ENCODE measurements around the gene MICOS13.

MICOS13 gene

DNA sequence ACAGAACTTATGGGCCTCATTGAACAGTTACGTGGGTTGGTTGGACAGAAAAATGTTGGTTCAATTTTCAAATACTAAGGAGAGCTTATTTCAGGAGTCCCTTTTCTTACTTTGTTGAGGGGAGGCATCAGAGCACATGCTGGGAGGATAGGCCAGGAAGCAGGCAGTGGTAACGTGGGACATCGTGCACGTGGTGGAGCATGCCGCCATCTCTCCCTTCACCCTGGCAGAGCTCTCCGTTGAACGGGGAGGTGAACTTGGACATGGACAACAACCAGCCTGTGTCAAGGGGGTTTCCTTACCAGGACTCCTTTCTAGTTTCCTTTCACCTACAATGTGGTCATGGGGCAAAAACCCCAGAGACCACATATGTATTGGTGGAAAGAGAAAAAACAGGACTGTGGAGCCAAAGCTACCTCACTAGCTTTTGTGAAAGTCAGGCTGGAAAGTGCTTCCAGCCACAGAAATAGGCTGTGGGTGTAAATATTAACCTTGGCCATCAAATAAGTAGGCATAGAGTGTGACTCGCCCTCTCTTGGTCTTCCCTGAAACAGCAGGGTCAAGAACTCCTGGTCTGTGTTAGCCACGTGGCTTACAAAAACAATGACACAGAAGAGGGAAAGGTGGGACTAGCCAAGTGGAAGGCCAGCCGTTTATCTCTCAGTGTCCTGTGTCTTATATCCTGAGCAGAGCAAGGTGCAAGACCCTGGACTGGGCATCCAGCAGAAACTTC is 14.4 kb downstream of the MICOS13 start:
- DNase-seq, result no peak

DNA sequence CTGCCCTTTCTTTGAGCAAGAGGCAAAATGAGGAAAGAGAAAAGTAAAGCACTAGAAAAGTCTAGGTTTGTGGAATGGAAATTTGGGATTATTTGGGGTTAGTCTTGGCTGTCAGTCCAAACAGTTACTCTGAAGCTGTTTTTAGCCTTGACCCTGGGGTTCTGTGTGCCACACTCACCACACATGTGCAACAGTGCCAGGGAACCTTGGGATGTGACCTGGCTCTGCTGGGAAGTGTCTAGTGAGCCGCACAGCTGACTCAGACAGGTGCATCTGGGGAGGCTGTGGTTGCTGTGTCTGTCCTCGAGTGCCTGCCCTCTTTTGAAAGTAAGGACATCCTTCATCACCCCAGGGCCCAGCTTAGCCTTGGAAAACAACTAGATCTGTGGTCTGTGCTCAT is 15.8 kb downstream of the MICOS13 start:
- DNase-seq, result no peak

DNA sequence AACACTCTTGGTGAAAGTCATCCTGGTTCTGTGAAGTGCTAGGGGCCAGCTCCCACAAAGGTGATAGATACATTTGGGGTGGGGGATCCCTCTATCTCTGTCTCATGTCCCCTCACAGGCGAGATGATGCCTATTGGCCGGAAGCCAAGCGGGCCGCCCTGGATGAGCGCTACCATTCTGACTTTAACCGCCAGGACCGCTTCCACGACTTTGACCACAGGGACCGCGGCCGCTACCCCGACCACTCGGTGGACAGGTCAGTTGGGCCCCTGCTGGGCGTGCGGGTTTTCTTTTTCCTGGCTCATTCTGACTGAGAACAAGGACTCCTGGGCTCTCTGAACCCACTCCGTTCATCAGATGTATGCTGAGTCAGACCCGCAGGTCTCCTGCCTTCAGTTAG is 16.4 kb downstream of the MICOS13 start:
- DNase-seq, result no peak

DNA sequence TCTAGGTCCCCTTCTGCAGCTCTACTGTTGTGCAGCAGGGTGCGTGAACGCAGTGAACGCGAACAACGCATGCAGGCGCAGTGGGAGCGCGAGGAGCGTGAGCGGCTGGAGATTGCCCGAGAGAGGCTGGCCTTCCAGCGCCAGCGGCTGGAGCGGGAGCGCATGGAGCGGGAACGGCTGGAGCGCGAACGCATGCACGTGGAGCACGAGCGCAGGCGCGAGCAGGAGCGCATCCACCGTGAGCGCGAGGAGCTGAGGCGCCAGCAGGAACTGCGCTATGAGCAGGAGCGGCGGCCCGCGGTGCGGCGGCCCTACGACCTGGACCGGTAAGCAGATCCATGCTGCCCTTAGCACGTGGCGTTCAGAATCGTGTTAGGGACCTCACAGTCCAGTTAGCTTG is 18.8 kb downstream of the MICOS13 start:
- no peak for DNase-seq

DNA sequence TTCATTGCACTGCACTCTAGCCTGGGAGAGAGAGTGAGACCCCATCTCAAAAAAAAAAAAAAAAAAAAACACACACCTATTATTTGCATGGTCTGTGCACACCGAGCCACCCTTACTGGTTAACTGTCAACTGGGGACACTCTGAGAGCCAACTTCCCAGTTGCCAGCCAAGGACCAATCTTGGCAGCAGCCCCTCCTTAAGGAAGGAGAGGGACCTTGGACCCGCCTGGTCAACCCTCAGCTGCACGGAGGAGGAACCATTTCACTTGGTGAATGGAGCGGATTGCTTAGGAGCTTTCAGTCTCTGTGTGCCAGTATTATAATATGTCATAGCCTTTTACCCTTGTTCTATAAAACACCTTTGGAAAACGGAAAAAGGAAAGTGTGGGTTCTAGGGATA is 24.9 kb downstream of the MICOS13 start:
- no peak for DNase-seq

DNA sequence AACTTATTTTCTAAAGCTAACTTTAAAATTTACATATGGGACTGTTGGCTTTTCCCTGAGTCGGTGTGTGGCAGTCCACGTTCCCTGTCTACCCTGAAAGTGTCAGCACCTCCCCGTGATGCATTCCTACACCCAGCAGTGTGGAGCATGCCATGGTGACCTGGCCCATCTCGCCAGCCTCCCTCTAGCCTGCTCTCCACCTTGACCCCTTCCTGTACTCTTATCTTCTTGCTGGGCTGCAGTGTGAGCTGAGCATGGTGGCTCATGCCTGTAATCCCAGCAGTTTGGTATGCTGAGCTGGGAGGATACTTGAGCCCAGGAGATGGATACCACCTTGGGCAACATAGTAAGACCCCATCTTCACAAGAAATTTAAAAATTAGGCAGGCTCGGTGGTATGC is 25.4 kb downstream of the MICOS13 start:
- DNase-seq, result no peak

DNA sequence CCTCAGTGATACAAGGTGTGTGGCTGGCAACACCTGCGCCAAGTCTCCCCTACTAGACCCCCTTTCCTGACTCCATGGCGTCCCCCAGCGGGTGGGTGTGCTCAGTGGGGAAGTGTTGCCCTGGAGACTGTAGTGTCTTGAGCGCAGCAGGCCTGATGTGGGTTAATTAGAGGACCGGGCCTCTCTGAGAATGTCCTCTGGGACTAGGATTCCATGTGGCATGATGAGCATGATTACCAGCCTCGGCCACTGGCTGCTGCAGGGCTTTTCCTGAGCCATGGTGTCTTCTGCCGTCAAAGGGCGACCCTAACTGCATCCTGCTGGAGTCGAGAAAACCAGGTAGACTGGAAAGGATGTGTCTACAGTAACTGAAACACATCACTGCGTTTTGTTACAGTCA is 28.1 kb downstream of the MICOS13 start:
- no peak for DNase-seq

DNA sequence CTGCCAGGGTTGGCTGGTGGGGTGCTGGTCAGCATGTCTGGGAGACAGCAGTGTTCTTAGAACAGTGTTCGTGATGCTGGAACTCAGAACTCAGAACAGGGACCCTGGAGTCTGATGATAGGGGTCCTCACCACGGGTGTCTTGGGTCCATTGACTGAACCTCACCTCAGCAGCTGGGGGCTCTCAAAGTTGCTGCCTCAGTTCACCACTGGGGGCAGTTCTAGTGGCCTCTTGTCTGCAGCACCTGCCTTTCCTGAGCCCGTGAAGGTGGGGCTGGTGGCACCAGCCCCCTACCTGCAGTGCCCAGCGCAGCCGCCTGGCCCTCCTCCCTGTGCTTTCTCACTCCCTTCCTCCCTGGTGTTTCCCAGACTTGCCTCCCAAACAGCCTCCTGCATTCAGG is 29.0 kb downstream of the MICOS13 start:
- no peak for DNase-seq

DNA sequence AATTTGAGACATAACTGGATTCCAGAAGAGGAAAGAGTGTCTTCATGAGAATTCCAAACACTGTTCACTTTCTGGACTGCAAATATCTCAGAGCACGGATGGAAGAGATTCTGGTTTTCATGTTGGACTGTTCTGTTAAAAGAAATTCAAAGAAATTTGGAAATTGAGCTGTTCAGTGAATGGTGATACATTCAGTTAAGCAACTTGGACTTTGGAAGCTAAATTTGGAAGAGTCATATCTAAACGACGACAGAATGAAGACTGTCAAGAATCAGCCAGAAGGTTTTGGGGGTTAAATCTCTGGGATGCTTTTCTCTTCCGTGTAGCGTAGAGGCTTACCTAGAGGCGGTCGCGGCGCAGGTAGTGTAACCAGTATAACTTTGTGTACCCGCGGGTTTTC is 31.9 kb downstream of the MICOS13 start:
- DNase-seq, result no peak

DNA sequence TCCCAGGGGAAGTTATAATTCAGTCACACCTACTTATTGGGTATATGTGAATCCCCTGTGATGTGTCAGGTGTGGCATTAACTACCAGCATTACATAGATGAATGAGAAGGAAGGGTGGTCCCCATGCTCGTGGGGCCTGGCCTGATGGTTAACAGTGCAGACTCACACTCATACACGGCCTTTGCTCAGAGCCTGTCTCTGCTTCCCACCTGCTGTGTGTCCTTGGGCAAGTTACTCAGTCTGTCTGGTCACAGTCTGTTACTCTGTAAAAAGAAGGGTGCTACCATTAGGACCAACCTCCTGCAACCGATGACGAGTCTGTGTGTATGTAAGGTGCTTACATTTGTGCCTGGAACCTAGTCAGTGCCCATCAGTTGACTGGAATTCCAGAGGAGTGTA is 33.6 kb downstream of the MICOS13 start:
- no peak for DNase-seq

DNA sequence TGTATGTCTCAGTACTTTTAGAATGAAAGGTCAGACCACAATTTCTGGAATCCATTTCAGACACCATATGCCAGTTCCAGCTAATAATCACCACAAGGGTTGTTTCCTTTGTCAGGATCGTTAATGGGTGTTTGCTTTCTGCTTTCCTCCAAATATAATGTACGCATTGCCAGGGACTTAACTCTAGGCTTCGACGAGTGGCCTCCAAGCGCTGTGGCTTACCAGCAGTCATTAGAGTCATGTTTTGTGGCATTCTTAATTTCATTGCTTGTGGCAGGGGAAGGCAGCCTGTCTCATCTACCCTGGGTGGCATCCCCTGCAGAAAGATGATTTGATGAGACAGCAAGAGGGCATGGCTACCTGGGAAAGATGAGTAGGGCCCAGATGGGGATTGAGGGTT is 34.9 kb downstream of the MICOS13 start:
- DNase-seq, result peak; percentile 66 to 89

DNA sequence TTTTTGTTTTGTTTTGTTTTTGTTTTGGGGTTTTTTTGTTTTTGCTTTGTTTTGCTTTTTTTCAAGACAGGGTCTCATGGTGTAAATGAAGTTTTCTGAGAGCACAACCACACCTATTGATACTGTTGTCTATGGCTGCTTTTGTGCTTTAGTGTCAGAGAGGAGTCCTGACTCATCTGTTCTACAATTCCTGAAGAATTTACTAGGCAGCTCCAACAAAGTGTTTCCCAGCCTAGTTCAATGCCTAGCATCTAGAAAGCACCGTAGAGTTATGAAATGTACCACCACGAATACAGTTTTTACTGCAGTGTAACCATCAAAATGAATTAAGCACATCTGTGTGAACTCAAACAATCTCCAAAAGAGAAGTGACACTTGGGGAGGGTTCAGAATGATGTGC is 36.3 kb downstream of the MICOS13 start:
- no peak for DNase-seq

DNA sequence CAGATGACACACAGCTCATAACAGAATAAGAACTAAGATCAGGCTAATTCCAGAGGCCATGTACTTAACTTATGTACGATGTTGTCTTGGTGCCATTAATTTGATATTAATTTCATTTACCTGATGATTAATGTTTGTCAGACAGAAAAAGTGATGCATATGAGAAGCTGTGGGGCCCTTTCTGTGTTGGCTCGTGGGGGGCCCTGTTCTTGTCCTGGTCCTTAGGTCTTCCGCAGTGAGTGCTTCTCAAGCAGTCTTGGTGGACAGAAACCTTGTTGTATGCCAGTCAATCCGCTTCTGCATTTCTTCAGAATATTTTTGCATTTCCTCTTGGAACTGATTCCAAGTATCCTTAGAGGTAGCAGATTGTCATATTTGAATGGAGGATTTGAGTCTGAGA is 37.3 kb downstream of the MICOS13 start:
- no peak for DNase-seq

DNA sequence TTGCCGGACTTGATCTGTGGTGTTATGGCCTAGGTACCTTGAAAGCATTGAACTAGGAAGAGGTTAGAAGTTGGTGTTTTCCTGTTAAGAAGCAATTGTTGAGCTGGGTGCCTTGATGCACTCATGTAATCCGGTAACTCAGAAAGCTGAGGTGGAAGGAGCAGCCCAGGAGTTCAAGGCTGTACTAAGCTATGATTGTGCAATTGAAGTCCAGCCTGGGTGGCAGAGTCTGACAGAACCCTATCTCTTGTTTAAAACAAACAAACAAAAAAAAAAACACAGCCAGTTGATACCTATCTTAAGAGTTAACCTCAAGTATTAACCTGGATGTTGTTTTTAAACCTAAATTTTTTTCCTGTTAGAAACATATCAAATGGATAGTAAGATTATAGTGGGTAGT is 38.1 kb downstream of the MICOS13 start:
- no peak for DNase-seq

DNA sequence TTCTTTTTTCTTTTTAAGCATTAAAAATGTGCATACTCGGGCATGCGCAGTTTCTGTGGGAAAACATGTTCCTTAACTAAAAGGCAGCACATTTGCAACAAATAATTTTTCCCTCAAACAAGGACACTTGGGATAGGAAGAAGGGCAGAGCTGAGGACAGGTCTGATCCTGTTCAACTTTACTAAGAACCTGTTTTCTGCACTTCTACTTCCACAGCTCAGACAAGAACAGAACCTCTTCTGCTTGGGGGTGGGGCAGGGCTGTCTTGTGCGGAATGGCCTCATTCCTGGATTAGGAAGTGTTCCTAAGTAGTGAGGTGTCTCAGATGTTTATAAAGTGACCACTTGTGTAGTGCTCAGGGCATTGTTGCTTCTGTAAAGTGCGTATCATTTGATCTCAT is 39.1 kb downstream of the MICOS13 start:
- no peak for DNase-seq

DNA sequence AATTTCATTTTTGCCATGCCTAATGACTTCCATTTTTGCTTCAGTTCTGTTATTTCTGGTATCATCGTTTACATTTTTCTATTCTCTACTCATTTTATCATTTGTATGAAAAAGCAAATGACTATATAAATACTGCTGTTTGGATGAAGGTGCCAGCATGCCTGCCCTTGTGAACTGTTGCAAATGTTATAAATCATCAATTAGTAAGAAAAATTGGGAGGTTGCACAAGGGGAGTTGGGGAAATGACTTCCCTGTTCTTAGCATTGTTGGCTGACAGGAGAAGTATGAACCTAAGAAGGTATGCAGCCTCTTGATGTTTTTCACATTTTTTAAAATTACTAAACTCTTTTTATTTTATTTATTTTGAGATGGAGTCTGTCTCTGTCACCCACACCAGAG is 42.3 kb downstream of the MICOS13 start:
- DNase-seq, result no peak

DNA sequence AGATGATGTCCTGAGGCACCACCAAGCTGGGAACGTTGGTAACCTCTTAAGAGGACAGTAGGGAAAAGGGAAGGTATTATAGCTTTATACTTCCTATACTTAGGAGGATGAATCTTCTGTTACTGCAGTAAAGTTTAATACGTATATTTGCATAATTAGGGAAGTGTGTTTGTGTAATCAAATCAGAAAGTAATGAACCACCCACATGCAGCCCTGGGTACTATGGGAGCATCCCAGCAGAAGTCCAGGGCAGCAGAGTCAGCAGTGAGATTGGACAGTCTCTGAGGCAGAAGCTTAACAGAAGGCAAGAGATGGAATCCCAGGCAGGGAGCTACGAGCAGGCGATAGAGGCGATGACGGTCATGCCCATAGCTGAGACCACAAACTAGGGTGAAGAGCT is 44.9 kb downstream of the MICOS13 start:
- no peak for DNase-seq

DNA sequence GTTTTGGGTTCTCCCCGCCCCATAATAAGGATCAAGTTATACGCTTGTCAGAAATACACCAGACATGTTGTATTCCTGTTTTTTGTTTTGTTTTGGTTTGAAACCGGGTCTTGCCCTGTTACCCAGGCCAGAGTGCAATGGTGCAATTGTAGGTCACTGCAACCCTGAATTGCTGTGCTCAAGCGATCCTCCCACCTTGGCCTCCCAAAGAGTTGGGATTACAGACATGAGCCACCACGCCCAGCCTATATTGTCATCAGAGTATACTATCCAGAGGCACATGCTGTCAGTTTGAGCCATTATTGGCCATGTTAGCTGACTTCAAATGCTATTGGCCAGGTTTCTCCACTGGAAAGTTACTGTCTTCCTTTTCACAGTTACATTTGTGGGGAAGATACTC is 47.7 kb downstream of the MICOS13 start:
- no peak for DNase-seq

DNA sequence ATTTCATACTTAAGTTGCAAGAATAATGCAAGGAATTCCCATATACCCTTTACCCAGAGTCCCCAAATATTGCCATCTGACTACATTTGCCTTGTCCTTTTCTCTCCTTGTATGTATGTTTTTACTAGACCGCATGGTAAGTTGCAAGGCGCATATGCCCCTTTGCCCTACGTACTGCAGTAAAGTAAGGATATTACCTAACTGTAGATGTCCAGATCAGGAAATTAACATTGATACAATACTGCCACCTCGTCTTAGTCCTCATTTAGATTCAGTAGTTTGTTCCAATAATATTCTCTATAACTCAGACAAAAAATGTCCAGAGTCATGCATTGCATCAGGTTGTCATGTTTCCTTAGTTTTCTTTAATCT is 48.1 kb downstream of the MICOS13 start:
- DNase-seq, result no peak

DNA sequence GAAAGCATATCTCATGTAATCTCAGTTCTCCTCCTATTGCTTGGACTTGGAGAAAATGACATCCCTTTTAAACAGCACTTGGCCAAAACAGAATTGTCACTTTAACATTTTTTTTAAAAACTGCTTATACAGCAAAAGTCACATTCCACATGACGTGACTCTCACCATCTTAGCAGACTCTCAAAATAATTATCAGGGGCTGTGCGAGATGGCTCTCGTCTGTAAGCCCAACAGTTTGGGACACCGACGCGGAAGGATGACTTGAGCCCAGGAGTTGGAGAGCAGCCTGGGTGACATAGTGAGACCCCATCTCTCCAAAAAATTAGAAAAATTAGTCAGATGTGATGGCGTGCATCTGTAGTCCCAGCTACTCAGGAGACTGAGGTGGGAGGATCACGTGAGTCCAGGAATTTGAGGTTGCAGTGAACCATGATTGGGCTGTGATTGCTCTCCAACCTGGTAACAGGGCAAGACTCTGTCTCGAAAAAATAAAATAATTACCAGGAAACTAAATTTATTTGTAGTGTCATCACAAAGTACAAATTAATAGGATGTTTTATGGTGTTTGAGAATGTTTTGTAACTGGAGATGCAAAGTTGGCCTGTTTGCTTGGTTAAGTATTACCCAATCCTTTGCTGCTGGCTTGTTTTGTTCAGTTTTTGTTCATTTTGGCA is 48.6 kb downstream of the MICOS13 start:
- no peak for DNase-seq

DNA sequence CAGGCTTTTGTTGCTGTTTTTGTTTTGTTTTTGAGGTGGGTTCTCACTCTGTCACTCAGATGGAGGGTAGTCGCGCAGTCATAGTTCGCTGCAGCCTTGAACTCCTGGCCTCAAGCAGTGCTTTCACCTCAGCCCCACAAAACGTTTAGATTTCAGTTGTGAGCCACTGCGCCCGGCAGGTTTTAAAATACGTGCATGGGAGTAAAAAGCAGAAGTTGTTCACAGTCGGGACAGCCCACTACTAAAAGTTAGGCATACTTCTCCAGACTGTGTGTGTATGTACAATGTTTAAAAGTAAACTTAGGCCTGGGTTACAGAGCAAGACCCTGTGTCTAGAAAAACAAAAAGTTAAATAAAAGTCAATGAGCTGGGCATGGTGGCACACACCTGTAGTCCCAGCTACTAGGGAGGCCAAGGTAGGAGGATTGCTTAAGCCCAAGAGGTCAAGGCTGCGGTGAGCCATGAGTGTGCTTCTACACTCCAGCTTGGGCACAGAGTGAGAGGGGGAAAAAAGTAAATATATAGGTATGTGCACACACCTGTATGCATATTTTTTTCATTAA is 51.3 kb downstream of the MICOS13 start:
- DNase-seq, result no peak

DNA sequence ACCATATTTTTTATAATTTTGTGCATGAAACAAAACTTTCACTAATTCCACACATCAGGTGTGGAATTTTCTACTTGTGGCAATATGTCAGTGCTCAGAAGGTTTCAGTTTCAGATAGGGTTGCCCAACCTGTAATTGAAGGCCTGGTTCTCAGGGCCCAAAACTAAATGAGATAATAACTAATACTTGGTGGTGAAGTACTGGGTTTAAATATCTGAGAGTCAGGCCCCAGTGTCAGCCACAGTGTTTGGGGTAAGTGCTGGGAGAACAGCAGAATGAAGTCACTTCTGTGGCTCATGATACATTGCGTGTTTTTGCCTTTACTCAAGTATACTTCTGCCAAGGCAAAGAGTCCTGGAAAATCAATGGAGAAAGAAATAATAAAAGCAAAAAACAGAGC is 51.9 kb downstream of the MICOS13 start:
- DNase-seq, result no peak
